Right lobe of liver (tissue), 4 donors: ENCODE data around the gene ARPC2.

Source experiments
- POLR2A ChIP-seq: fragments of 450-650 bp; IDR thresholded peaks from one replicate; pipeline ENCODE4 v1.6.1; 2017; ENCODE audit warnings: antibody characterized with exemption, mild to moderate bottlenecking
- TF ChIP-seq, protein P1 (sequence below), 4 donors: fragments of 200-600 bp in 3 of 4; fragments of 450-650 bp in 1 of 4; IDR thresholded peaks; one replicate each; pipeline versions ENCODE4 v1.5.1 to v1.8.0; 2016 to 2022; ENCODE audit warnings: antibody characterized with exemption in 4 of 4, mild to moderate bottlenecking in 2 of 4
- donor health status: DM: no; HTN: no; CAD: no.
- donor health status: DM: no; HTN: no; CAD: no.
- donor health status: DM: no; HTN: yes; CAD: no.

DNA sequence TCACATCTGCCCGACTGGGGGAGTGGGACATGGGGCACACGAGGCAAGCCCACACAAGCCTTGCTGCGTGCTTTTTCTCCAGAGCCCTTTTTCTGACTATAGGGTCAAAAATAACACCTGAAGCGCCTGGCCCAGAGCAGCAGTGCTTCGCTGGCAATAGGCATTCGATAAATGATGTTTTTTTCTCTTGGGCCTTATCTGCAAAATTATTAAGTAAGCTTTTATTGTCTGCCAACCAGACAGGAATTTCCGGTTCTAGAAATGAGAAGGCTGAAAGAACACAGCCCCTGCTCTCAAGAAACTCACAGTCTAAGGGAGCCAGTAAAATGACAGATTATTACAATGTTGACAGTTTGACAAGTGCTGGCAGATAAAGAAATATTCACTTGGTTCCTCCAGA is 78.0 kb downstream of the ARPC2 start:
- TF ChIP-seq, protein P1, sequence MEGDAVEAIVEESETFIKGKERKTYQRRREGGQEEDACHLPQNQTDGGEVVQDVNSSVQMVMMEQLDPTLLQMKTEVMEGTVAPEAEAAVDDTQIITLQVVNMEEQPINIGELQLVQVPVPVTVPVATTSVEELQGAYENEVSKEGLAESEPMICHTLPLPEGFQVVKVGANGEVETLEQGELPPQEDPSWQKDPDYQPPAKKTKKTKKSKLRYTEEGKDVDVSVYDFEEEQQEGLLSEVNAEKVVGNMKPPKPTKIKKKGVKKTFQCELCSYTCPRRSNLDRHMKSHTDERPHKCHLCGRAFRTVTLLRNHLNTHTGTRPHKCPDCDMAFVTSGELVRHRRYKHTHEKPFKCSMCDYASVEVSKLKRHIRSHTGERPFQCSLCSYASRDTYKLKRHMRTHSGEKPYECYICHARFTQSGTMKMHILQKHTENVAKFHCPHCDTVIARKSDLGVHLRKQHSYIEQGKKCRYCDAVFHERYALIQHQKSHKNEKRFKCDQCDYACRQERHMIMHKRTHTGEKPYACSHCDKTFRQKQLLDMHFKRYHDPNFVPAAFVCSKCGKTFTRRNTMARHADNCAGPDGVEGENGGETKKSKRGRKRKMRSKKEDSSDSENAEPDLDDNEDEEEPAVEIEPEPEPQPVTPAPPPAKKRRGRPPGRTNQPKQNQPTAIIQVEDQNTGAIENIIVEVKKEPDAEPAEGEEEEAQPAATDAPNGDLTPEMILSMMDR (IDR thresholded peaks at IDR 0.05), result no peak
- no peak for TF ChIP-seq POLR2A
